K562 (cell line): ENCODE data around the gene EBF4. TPM values are rescaled to one million over a fixed set of nuclear protein-coding genes. Genes with fewer than 3 reads are reported as not detected.

ENCODE experiments used
- CTBP1 ChIP-seq: fragments of 450-650 bp; IDR thresholded peaks from 2 replicates; pipeline ENCODE4 v1.6.1; 2016; ENCODE audit warnings: borderline replicate concordance
- GATAD2B ChIP-seq: fragments of 450-650 bp; IDR thresholded peaks from 2 replicates; pipeline ENCODE4 v1.6.1; 2017; ENCODE audit warnings: mild to moderate bottlenecking, borderline replicate concordance
- GTF2A2 ChIP-seq: IDR thresholded peaks from 2 replicates; pipeline ENCODE4 v1.6.1; 2016; ENCODE audit warnings: mild to moderate bottlenecking, missing genetic modification characterization, missing compliant biosample characterization
- HNRNPH1 ChIP-seq: fragments of 200-400 bp; formaldehyde crosslinking; optimal IDR thresholded peaks from 2 replicates; pipeline ENCODE3; 2017; ENCODE audit warnings: low read depth, mild to moderate bottlenecking, low read length, moderate library complexity
- LARP7 ChIP-seq: fragments of 450-650 bp; IDR thresholded peaks from 2 replicates; pipeline ENCODE4 v1.6.1; 2016
- MEF2D ChIP-seq: conservative IDR thresholded peaks from 2 replicates; pipeline ENCODE4 v1.6.1; 2016; ENCODE audit warnings: low read depth, missing genetic modification characterization, missing compliant biosample characterization
- MXI1 ChIP-seq: IDR thresholded peaks from 2 replicates; pipeline ENCODE4 v1.6.1; 2011; ENCODE audit warnings: low read depth, mild to moderate bottlenecking, improper control_type of control experiment, low read length
- MYBL2 ChIP-seq, 2 experiments: fragments of 450-650 bp in 1 of 2; sonication (generic) in 1 of 2; formaldehyde crosslinking in 1 of 2; IDR thresholded peaks; 2 replicates each; pipeline versions ENCODE4 v1.6.1 to v1.8.1; 2017 to 2022; ENCODE audit warnings: borderline replicate concordance in 1 of 2, inconsistent platforms in 1 of 2, low read depth in 1 of 2, mild to moderate bottlenecking in 1 of 2, missing genetic modification reagents in 1 of 2, moderate library complexity in 1 of 2
- NELFE ChIP-seq: IDR thresholded peaks from 2 replicates; pipeline ENCODE4 v1.6.1; 2011; ENCODE audit warnings: mild to moderate bottlenecking; ENCODE audit not compliant: insufficient read depth, insufficient read length
- POLR2AphosphoS5 ChIP-seq: IDR thresholded peaks from 2 replicates; pipeline ENCODE4 v1.6.1; 2011; ENCODE audit warnings: mild to moderate bottlenecking, low read depth, low read length, moderate library complexity; ENCODE audit not compliant: control insufficient read depth, insufficient read depth
- RBM15 ChIP-seq: fragments of 200-400 bp; formaldehyde crosslinking; IDR thresholded peaks from 2 replicates; pipeline ENCODE4 v1.6.1; 2018; ENCODE audit warnings: mild to moderate bottlenecking, low read length, moderate library complexity; ENCODE audit not compliant: insufficient read depth
- SMAD1 ChIP-seq: fragments of 150-350 bp; IDR thresholded peaks from 2 replicates; pipeline ENCODE4 v1.6.1; 2014; ENCODE audit warnings: low read length, low read depth; ENCODE audit not compliant: partially characterized antibody
- SMAD3 ChIP-seq: fragments of 450-650 bp; formaldehyde crosslinking; conservative IDR thresholded peaks from 2 replicates; pipeline ENCODE4 v1.4.0; 2020; ENCODE audit warnings: mild to moderate bottlenecking
- SPI1 ChIP-seq: IDR thresholded peaks from 2 replicates; pipeline ENCODE4 v1.6.1; 2011; ENCODE audit warnings: low read depth, low read length, control low read depth, borderline replicate concordance
- TEAD2 ChIP-seq: fragments of 450-650 bp; IDR thresholded peaks from 2 replicates; pipeline ENCODE4 v1.6.1; 2016; ENCODE audit warnings: missing genetic modification characterization, control low read depth, missing compliant biosample characterization
- ZC3H8 ChIP-seq: fragments of 450-650 bp; IDR thresholded peaks from 2 replicates; pipeline ENCODE4 v1.6.1; 2017
- ZEB2 ChIP-seq: fragments of 450-650 bp; IDR thresholded peaks from 2 replicates; pipeline ENCODE4 v1.6.1; 2016
- ZNF134 ChIP-seq: fragments of 250-450 bp; sonication (Bioruptor Pico); conservative IDR thresholded peaks from 2 replicates; pipeline ENCODE4 v1.4.0; 2020
- polyA plus RNA-seq, 8 experiments: library from polyadenylated mRNA; depleted of rRNA in 4 of 8; stranded (reverse) in 5 of 8; unstranded in 3 of 8; fragments of >200 nt; fragmentation: Nextera tagmentation in 2 of 8; fragmentation: Illumina TruSeq in 1 of 8; extraction: Ambion mirVana in 2 of 8; extraction: Trizol in 1 of 8; gene quantifications; 2 replicates each; pipeline versions ENCODE4 v1.2.1 to v1.2.3, GENCODE V29; 2011 to 2014; ENCODE audit warnings: inconsistent platforms in 1 of 8, missing spikeins in 1 of 8
- total RNA-seq, 7 experiments: library from RNA; depleted of rRNA in 6 of 7; stranded (reverse); fragments of >200 nt in 6 of 7; fragmentation: Illumina TruSeq in 2 of 7; extraction: Trizol in 2 of 7; gene quantifications; 2 replicates each; pipeline versions ENCODE4 v1.2.1 to v1.2.3, GENCODE V29; 2011 to 2021; ENCODE audit warnings: low replicate concordance in 1 of 7
- TF ChIP-seq, protein P1 (sequence below): fragments of 450-650 bp; IDR thresholded peaks from 2 replicates; pipeline ENCODE4 v1.6.1; 2016; ENCODE audit warnings: low read depth
- TF ChIP-seq, protein P2 (sequence below): fragments of 250-450 bp; sonication (Bioruptor Pico); IDR thresholded peaks from 2 replicates; pipeline ENCODE4 v1.4.0; 2020; ENCODE audit warnings: mild to moderate bottlenecking, moderate library complexity

EBF4 gene
- total and polyA plus RNA-seq, 9 of the 15 experiments (the other 6 are each of a cell fraction or from before 2014, with no cell fraction given), result 0.09 TPM; not detected in 8

DNA sequence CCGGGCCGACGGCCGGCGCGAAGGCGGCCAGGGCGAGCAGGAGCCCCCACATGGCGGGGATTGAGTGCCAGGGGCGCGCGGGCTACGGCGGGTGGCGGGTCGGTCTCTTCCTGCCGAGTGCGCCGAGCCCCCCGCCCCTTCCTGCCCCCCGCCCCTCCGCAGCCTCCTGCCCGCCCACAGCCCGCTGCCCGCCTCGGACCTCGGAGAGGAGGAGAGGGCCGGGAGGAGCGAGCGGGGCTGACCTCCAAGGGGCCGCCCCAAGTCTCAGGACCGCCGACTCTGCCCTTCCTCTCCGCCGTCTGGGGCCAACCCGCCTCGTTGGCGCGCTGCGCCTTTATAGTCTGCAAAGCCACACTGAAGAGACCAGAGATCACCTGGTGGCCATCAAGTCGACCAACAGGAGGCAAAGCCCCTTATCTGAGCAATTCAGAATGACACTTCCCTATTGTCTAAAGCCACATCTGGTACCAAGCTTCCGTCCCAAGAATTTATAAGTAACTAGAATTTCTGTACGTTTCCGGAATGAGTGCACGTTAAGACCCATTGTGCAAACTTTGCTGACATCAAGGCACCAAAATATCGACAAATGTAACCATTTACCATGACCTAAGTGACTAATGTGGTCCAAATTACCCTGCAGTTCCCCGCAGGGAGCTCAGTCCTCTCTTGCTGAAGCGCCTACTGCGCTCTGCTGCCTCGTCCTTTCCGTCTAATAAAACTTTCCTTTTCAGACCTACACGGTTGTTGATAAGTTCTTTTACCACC, 108.1 kb downstream of the EBF4 start, which contains the start of gene CPXM1 (continued):
- TF ChIP-seq SMAD1 (no peak), GTF2A2 (no peak), CTBP1 (peak; percentile 23; the same call in 1 of the 2 replicates), ZNF134 (CRISPR knock-in tag) (no peak), POLR2AphosphoS5 (peak; percentile 62), GATAD2B (no peak), ZC3H8 (no peak), SMAD3 (CRISPR knock-in tag) (no peak), SPI1 (peak; percentile 72; the same call in 1 of the 2 replicates), LARP7 (no peak), MXI1 (no peak), ZEB2 (peak; percentile 64), RBM15 (no peak), TEAD2 (tag) (no peak), HNRNPH1 (no peak), MYBL2 (IDR thresholded peaks at IDR 0.05; ENCODE audit: low read depth) (no peak), MYBL2 (CRISPR knock-in tag; IDR thresholded peaks at IDR 0.05; ENCODE audit: borderline replicate concordance) (no peak), MEF2D (tag) (no peak), NELFE (no peak)
- TF ChIP-seq, protein P1, sequence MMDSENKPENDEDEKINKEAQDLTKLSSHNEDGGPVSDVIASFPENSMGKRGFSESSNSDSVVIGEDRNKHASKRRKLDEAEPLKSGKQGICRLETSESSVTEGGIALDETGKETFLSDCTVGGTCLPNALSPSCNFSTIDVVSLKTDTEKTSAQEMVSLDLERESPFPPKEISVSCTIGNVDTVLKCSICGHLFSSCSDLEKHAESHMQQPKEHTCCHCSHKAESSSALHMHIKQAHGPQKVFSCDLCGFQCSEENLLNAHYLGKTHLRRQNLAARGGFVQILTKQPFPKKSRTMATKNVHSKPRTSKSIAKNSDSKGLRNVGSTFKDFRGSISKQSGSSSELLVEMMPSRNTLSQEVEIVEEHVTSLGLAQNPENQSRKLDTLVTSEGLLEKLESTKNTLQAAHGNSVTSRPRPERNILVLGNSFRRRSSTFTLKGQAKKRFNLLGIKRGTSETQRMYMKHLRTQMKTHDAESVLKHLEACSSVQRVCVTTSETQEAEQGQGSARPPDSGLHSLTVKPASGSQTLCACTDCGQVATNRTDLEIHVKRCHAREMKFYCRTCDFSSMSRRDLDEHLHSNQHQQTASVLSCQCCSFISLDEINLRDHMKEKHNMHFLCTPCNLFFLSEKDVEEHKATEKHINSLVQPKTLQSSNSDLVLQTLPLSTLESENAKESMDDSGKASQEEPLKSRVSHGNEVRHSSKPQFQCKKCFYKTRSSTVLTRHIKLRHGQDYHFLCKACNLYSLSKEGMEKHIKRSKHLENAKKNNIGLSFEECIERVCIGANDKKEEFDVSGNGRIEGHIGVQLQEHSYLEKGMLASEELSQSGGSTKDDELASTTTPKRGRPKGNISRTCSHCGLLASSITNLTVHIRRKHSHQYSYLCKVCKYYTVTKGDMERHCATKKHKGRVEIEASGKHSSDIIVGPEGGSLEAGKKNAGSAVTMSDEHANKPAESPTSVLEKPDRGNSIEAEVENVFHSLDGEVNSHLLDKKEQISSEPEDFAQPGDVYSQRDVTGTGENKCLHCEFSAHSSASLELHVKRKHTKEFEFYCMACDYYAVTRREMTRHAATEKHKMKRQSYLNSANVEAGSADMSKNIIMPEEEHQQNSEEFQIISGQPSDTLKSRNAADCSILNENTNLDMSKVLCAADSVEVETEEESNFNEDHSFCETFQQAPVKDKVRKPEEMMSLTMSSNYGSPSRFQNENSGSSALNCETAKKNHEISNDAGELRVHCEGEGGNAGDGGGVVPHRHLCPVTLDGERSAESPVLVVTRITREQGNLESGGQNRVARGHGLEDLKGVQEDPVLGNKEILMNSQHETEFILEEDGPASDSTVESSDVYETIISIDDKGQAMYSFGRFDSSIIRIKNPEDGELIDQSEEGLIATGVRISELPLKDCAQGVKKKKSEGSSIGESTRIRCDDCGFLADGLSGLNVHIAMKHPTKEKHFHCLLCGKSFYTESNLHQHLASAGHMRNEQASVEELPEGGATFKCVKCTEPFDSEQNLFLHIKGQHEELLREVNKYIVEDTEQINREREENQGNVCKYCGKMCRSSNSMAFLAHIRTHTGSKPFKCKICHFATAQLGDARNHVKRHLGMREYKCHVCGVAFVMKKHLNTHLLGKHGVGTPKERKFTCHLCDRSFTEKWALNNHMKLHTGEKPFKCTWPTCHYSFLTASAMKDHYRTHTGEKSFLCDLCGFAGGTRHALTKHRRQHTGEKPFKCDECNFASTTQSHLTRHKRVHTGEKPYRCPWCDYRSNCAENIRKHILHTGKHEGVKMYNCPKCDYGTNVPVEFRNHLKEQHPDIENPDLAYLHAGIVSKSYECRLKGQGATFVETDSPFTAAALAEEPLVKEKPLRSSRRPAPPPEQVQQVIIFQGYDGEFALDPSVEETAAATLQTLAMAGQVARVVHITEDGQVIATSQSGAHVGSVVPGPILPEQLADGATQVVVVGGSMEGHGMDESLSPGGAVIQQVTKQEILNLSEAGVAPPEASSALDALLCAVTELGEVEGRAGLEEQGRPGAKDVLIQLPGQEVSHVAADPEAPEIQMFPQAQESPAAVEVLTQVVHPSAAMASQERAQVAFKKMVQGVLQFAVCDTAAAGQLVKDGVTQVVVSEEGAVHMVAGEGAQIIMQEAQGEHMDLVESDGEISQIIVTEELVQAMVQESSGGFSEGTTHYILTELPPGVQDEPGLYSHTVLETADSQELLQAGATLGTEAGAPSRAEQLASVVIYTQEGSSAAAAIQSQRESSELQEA, result no peak
- TF ChIP-seq, protein P2, sequence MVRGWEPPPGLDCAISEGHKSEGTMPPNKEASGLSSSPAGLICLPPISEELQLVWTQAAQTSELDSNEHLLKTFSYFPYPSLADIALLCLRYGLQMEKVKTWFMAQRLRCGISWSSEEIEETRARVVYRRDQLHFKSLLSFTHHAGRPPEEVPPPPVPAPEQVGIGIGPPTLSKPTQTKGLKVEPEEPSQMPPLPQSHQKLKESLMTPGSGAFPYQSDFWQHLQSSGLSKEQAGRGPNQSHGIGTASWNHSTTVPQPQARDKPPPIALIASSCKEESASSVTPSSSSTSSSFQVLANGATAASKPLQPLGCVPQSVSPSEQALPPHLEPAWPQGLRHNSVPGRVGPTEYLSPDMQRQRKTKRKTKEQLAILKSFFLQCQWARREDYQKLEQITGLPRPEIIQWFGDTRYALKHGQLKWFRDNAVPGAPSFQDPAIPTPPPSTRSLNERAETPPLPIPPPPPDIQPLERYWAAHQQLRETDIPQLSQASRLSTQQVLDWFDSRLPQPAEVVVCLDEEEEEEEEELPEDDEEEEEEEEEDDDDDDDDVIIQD (CRISPR knock-in tag), result no peak
